CD4-positive, alpha-beta T cell treated with Interleukin-17A for 4 hours (primary cell): ENCODE results near the gene RGS3.
A peak's percentile ranks its signal among the peaks of the same experiment; 100 is the strongest.
"Not testable (repeated sequence)": the region's sequence is repeated elsewhere in the genome, so short reads cannot be mapped to it uniquely, and the experiment has no call there.

Experiments used
- DNase-seq: peaks from one replicate; pipeline ENCODE4 v3.0.0-alpha.2; 2020; ENCODE audit warnings: mixed read lengths

RGS3 gene

GRCh38 chr9:113467183-113467582 is 3.7 kb downstream of the RGS3 start:
- DNase-seq, result no peak

- no peak for DNase-seq
Measured at GRCh38 chr9:113468716-113469448, 5.4 kb downstream of the RGS3 start.

DNA sequence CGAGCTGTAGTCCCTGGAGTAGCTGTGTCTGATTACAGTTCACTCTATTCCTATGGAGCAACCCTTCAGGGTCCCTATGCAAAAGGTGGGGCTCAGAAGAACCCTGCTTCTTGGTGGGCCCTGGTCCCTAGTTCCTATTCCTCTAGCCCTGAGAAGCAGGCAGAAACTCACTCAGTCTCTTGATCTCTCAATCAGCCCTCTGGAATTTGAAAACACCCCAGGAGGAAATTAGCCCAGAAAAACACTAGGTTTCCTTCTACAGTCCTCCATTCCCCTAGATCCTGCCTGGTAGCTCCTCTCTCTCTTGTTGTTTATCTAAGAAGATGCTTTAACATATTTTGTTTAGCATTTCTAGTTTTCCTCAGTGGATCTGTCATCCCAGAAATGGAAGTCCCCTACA is 7.6 kb downstream of the RGS3 start:
- no peak for DNase-seq

DNA sequence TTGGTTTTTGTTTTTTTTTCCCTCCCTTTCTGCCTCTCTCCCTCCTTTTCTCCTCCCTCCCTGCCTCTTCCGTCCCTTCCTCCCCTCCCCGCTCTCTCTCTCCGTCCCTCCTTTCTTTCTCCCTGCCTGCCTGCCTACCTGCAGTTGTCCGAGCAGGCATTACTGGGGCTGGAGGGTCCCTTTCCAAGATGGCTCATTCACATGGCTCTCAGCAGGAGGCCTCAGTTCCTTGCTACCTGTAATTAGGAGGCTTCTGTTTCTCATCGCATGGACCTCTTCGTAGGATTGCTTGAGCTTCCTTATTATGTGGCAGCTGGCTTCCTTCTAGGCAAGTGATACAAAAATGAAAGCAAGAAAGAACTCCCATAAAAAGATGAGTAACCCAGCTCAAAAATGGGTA is 8.0 kb downstream of the RGS3 start:
- no peak for DNase-seq

DNA sequence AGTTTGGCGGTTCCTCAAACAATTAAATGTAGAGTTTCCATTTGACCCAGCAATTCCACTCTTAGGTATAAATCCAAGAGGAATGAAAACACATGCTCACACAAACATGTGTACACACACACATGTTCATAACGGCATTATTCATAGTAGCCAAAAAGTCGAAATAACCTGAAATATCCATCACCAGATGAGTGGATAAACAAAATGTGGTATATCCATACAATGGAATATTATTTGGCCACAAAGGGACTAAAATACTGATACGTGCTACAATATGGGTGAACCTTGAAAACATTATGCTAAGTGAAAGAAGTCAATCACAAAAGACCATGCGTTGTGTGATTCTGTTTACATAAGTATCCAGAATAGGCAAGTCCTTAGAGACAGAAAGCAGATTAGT is 8.7 kb downstream of the RGS3 start:
- DNase-seq, result no peak

DNA sequence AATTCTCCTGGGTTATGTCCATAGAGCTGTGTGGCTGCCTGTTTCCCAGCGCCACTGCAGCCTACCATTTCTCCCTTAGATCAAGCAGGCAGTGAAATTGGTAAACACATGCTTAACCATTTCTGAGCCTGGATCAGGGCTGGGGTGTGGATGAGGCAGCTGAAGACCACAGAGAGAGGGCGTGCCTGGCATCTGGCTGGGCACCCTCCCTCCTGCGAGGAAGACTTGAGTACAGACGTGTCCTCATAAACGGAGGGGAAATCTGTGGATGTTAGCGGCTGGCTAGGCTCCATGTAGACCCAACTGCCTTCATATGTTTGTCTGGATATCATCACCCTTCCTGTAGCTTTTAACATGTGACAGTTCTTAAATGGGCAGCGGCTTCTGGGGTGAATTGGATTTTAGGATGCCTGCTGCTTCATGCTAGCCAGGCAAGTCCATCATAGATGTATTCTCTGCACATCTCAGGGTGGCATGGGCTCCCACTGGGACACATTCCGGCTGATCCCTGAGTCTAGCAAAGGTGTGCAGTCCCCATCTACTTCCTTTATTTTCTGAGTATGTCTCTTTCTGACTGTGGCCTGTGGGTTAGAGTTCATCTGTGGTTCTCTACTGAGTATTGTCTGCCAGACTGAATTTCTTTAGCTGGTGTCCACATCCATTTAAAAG is 11.0 kb downstream of the RGS3 start:
- no peak for DNase-seq

- no peak for DNase-seq
Measured at GRCh38 chr9:113475031-113475430, 11.5 kb downstream of the RGS3 start.

- no peak for DNase-seq
Measured at GRCh38 chr9:113475992-113476391, 12.5 kb downstream of the RGS3 start.

DNA sequence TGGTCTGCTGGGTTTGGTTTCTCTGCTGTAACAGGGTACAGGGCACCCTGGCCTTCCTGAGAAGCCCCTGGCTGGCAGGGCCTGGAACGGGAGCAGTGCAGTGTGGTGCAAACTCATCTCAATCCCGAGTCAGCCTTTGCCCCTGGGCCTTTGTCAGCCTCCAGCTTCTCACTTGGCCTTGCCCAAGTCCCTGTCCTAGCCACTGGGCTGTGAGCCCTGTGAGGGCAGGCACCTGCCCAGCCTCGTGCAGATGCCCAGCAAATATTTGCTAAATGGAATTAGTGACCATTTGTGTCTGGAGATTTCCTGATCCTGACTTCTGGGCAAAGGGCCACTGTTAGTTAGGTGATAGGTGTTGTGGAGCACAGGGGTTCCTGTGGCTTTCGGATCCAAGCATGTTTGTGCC is 13.0 kb downstream of the RGS3 start:
- no peak for DNase-seq

DNA sequence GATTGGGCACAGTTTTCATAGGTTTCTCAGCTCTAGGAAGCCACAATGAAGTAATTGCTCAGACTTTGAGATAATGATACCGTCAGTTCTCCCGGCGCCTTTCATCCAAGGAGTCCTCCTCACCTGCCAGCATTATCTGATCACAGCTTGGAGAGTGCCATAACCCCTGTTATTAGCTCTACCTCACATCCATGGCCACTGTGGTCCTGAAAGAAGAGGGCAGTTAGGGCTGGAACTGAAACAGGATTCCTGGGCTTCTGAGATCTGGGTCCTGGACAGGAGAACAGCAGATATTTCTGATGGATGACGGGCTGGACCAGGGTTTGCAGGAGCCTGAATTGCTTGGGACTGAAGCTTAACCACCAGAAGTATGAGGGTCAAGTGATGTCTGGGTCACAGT is 13.5 kb downstream of the RGS3 start:
- DNase-seq, result no peak

- no peak for DNase-seq
Measured at GRCh38 chr9:113477661-113478060, 14.1 kb downstream of the RGS3 start.

DNA sequence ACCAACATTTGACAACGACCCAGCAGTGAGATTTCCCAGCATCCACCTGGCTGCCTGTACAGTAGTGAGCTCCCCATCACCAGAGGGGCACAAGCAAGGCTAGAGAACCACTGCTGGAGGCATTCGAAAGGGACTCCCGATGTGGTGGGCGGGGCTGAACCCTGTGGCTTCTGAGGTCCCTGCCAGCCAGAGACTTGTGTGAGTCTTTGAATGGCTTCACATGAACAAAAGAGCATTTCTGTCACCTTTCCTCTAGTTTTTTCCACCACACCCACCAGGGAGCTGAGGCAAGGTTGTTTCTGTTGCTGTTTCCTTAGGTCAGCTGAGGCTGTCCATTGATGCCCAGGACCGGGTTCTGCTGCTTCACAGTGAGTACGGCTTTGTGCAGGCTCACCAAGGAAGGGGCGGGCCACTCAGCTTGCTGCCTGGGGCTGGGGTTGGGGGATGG is 15.7 kb downstream of the RGS3 start:
- DNase-seq, result peak; percentile 44

DNA sequence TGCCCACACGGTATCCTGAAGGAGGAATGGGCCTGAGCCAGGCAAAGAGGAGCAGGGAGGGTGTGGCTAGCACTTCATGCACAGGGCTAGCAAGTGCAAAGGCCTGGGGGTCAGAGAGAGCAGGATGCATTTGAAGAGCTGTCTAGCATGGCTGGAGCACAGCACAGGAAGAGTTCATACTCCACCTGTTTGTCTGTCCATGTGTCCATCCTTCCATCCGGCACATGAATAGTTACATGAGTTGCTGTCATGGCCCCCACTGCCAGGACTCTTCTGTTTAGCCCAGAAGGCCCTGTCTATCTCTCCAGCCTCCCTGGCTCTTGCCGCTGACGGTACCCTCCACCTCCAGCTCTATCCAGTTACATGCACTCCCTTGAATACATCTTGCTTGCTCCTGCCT is 17.1 kb downstream of the RGS3 start:
- no peak for DNase-seq

DNA sequence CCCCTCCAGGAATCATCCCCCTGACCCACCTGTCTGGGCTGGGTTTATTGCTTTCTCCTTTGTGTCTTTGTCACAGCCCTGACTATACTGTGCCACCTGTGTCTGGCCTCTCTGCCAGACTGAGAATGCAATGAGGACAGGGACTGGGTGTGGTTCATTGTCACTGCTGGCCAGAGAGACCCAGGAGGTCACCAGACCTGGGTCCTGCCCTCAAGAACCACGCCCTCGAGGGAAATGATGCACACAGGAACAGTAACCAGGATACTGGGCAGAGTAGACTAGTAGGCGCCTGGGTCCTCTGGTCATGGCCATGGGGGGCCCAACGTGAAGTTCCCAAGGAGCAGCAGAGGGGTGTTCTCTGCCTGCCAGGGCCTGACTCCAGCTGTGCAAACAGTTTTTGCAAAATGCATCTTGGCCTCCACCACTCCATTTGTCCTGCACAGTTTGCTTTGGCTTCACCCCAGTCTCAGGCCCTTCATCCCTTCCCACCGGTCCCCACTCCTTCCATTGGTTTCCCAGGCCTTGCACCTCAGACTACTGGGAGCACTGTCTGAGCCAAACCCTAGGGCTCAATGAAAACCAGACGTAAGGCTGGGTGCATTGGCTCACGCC is 17.8 kb downstream of the RGS3 start:
- DNase-seq, result no peak

GRCh38 chr9:113482341-113482740 is 18.8 kb downstream of the RGS3 start:
- DNase-seq, result no peak

DNA sequence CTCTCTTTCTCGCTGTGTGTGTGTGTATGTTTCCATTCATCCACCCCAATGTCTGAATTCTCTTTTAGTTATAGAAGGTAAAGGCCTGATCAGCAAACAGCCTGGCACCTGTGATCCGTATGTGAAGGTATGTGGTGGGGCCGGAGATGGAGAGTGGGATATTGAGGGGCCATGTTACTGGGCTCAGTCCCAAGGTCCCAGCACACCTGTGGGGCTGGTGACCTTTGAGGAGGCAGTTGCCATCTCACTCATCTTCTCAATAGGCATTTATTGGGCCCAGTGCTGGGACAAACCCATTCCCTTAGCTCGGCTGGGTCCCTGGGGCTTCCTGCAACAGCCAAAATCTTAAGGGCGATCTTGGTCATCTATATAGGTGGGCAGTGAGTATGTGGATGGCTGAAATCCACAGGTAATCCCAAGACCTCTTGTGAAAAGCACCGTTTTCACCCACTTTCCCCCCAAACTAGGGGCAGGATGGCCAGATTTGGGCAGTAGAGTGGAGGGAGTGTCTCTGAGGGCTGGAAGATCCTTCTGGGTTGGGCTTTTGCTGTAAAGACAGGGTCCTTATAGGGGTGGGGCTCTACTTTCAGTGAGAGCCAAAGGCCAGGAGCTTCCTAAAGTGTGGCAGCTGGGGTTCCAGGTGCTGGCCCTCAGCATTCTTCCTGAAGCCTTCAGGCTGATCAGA is 19.6 kb downstream of the RGS3 start:
- no peak for DNase-seq

- DNase-seq, result no peak
Measured at GRCh38 chr9:113483676-113484257, 20.2 kb downstream of the RGS3 start.

GRCh38 chr9:113484258-113484730 is 20.8 kb downstream of the RGS3 start:
- DNase-seq, result no peak

GRCh38 chr9:113485761-113486115 is 22.2 kb downstream of the RGS3 start:
- no peak for DNase-seq

DNA sequence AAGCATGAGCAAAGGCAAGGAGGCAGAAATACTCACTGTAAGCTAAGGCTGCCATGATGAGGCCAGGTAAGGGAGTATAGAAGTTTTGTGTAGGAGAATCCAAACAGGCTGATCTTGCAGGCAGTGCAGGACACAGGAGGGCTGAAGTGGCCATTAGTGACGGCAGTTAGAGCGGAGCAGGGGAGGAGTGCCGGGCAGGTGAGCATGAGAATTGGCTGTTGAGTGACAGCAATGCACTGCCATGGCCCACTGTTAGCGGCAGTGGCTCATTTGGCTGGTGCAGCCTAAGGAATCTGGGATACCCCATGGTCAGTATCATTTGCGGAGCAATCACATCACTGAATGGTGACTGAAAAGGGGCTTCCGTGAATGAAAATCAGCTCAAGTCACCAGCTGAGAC is 22.8 kb downstream of the RGS3 start:
- no peak for DNase-seq

DNA sequence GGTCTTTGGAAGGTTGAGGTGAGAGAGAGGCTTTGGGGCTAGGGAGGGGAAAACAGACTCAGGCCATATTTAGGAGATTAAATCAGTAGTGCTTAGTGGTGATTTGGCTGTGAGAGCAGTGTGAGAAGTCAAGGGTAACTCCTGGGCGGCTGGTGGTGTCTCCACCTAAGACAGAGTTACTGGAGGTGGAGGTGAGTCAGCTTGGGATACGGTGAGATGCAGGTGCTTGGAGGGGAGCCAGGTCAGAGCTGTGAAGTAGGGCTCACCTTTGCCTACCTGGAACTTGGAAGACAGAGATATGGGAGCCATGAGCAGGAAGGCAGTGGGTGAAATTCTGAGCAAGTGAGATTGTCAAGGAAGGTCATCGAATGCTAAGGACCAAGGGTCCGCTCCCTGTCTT is 24.5 kb downstream of the RGS3 start:
- DNase-seq, result no peak

GRCh38 chr9:113488490-113488889 is 25.0 kb downstream of the RGS3 start:
- no peak for DNase-seq

- not testable (repeated sequence) for DNase-seq
Measured at GRCh38 chr9:113491147-113491546, 27.6 kb downstream of the RGS3 start.
